Gastrocnemius medialis (tissue), 4 donors: ENCODE results near the gene STAP1.
"Not testable (repeated sequence)": the region's sequence is repeated elsewhere in the genome, so short reads cannot be mapped to it uniquely, and the experiment has no call there.

Source experiments
- POLR2A ChIP-seq, 2 donors: fragments of 450-650 bp; IDR thresholded peaks; one replicate each; pipeline ENCODE4 v1.6.1; 2017; ENCODE audit warnings: antibody characterized with exemption in 2 of 2, mild to moderate bottlenecking in 2 of 2, moderate library complexity in 2 of 2
- TF ChIP-seq, protein P1 (sequence below), 5 experiments: fragments of 450-650 bp in 3 of 5; fragments of 200-600 bp in 2 of 5; sonication (generic) in 2 of 5; IDR thresholded peaks in 4 of 5; conservative IDR thresholded peaks in 1 of 5; 1 replicate in 4 of 5; 2 replicates in 1 of 5; pipeline ENCODE4 v1.5.1; 2016 to 2019; ENCODE audit warnings: antibody characterized with exemption in 5 of 5, mild to moderate bottlenecking in 3 of 5, moderate library complexity in 3 of 5

DNA sequence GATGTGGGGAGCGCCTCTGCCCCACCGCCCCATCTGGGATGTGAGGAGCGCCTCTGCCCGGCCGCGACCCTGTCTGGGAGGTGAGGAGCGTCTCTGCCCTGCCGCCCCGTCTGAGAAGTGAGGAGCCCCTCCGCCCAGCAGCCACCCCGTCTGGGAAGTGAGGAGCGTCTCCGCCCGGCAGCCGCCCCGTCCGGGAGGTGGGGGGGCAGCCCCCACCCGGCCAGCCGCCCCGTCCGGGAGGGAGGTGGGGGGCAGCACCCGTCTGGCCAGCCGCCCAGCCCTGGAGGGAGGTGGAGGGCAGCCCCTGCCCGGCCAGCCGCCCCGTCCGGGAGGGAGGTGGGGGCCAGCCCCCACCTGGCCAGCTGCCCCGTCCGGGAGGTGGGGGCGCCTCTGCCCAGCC, 78.5 kb downstream of the STAP1 start:
- TF ChIP-seq, protein P1, sequence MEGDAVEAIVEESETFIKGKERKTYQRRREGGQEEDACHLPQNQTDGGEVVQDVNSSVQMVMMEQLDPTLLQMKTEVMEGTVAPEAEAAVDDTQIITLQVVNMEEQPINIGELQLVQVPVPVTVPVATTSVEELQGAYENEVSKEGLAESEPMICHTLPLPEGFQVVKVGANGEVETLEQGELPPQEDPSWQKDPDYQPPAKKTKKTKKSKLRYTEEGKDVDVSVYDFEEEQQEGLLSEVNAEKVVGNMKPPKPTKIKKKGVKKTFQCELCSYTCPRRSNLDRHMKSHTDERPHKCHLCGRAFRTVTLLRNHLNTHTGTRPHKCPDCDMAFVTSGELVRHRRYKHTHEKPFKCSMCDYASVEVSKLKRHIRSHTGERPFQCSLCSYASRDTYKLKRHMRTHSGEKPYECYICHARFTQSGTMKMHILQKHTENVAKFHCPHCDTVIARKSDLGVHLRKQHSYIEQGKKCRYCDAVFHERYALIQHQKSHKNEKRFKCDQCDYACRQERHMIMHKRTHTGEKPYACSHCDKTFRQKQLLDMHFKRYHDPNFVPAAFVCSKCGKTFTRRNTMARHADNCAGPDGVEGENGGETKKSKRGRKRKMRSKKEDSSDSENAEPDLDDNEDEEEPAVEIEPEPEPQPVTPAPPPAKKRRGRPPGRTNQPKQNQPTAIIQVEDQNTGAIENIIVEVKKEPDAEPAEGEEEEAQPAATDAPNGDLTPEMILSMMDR (IDR thresholded peaks at IDR 0.05 in 4 of 5, conservative IDR thresholded peaks at IDR 0.05 in 1 of 5): not testable (repeated sequence)
- TF ChIP-seq POLR2A (IDR thresholded peaks at IDR 0.05): not testable (repeated sequence)
